ENCODE results near the gene UBAP1L. TPM values are rescaled to one million over a fixed set of nuclear protein-coding genes. Genes with fewer than 3 reads are reported as not detected.
A peak's percentile ranks its signal among the peaks of the same experiment; 100 is the strongest.

UBAP1L gene
- total RNA-seq, 6 experiments from 2014 or later: 0.43 to 1.4 (median 0.64) TPM

- Mint-ChIP-seq H3K9me3 (no peaks in the 10 kb centered on the region), H3K27ac (no peak overlapping the region), H3K4me3 (no peak overlapping the region), H3K4me1 (ENCODE audit: low read depth) (peaks cover 16% of the 10 kb centered on the region), H3K27me3 (ENCODE audit: insufficient read depth) (peaks cover 27% of the 10 kb centered on the region), H3K36me3 (ENCODE audit: low read depth) (no peaks in the 10 kb centered on the region)
- no peak for DNase-seq
- no peak for TF ChIP-seq CTCF (IDR thresholded peaks at IDR 0.05)
Measured at GRCh38 chr15:65085207-65085753, 29.7 kb downstream of the UBAP1L start.

DNA sequence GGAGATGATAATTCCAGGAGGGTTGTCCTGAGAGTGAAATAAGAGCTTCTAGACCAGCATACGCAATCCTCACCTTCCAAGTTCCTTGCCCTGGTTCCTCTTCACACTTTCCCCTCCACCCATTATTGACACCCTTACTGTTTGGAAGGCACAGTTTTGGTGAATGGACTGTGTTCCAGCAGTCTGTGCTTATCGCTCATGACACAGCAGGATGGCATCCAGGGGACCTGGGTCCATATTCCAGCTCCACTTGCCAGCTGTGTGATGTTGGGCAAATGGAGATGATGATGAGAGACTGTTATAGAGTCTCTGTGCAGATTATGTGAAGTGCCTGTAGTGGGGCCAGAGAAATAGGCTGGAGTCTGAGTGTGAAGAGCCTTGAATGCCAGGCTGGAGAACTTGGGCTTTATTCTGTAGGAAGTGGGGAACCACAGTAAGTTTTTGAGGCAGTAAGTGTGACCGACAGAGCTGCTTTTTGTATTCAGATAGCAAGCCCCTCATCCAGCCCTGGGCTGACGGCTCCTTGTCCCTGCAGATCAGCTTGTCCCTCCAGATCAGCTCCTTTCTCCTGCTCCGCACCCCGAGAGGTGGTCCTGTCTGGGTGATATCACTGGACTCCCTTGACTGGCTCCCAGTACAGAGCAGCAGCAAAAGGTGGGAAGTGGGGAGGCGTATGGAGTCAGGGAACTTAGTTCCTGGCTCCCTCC is 30.3 kb downstream of the UBAP1L start:
- no peak for DNase-seq
- Mint-ChIP-seq H3K27me3 (ENCODE audit: insufficient read depth) (peaks cover 27% of the 10 kb centered on the region), H3K9me3 (no peaks in the 10 kb centered on the region), H3K27ac (no peak overlapping the region), H3K36me3 (ENCODE audit: low read depth) (no peaks in the 10 kb centered on the region), H3K4me1 (ENCODE audit: low read depth) (peaks cover 16% of the 10 kb centered on the region), H3K4me3 (no peak overlapping the region)
- TF ChIP-seq CTCF (IDR thresholded peaks at IDR 0.05): no peak

- H3K9me3 Mint-ChIP-seq: no peaks in the 10 kb centered on the region
- no peak overlapping the region for H3K27ac Mint-ChIP-seq
- peaks cover 35% of the 10 kb centered on the region for H3K27me3 Mint-ChIP-seq (ENCODE audit: insufficient read depth)
- H3K4me3 Mint-ChIP-seq: no peak overlapping the region
- TF ChIP-seq CTCF (IDR thresholded peaks at IDR 0.05): peak; percentile 45
- no peak for DNase-seq
- peaks cover 16% of the 10 kb centered on the region for H3K4me1 Mint-ChIP-seq (ENCODE audit: low read depth)
- no peaks in the 10 kb centered on the region for H3K36me3 Mint-ChIP-seq (ENCODE audit: low read depth)
Measured at GRCh38 chr15:65083262-65083701, 31.7 kb downstream of the UBAP1L start.

DNA sequence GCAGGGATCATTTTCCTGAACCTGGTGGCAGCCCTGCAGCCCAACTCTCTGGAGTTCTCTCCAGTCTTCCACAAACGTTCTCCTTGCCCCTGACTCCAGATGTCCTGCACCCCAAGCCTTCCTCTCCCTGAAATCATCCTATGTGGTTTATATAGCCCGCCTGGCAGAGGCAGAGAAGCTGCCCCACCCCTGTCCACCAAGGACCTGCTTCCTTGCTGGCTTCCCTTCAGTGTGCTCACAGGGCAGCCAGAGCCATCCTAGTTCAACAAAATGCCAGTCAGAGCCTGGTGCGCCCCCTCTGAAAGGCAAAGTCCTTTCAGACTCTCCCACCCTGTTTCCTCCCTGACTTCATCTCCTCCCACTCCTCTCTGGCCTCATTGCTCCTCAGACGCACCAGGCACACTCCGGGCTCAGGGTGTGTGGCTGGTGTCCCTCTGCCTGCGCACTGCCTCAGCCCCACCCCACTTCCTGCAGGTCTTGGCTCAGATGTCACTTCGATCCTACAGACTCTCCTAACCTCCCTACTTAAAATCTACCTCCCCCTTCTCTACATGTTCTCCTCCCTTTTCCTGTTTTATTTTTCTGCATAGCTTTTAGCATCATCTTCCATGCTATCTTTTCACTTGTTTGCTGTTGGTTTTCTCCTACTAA is 32.6 kb downstream of the UBAP1L start:
- H3K4me3 Mint-ChIP-seq: no peak overlapping the region; the same call in 1 of the 2 replicates
- peaks cover 40% of the 10 kb centered on the region for H3K27me3 Mint-ChIP-seq (ENCODE audit: insufficient read depth)
- no peak for TF ChIP-seq CTCF (IDR thresholded peaks at IDR 0.05)
- peaks cover 16% of the 10 kb centered on the region for H3K4me1 Mint-ChIP-seq (ENCODE audit: low read depth)
- H3K36me3 Mint-ChIP-seq (ENCODE audit: low read depth): no peaks in the 10 kb centered on the region
- DNase-seq: no peak
- H3K9me3 Mint-ChIP-seq: no peaks in the 10 kb centered on the region
- no peak overlapping the region for H3K27ac Mint-ChIP-seq

- no peaks in the 10 kb centered on the region for H3K9me3 Mint-ChIP-seq
- no peak overlapping the region for H3K4me3 Mint-ChIP-seq
- DNase-seq: no peak
- H3K27ac Mint-ChIP-seq: no peak overlapping the region
- H3K27me3 Mint-ChIP-seq (ENCODE audit: insufficient read depth): peaks cover 40% of the 10 kb centered on the region
- H3K36me3 Mint-ChIP-seq (ENCODE audit: low read depth): no peaks in the 10 kb centered on the region
- H3K4me1 Mint-ChIP-seq (ENCODE audit: low read depth): peaks cover 16% of the 10 kb centered on the region
- no peak for TF ChIP-seq CTCF (IDR thresholded peaks at IDR 0.05)
Measured at GRCh38 chr15:65081758-65082157, 33.2 kb downstream of the UBAP1L start.
